ENCODE data around the gene ADCY4. TPM values are rescaled to one million over a fixed set of nuclear protein-coding genes. Genes with fewer than 3 reads are reported as not detected.

Gene ADCY4
- total and polyA plus RNA-seq, 3 donors from 2014 or later: 10.0 to 23.1 (median 13.9) TPM

DNA sequence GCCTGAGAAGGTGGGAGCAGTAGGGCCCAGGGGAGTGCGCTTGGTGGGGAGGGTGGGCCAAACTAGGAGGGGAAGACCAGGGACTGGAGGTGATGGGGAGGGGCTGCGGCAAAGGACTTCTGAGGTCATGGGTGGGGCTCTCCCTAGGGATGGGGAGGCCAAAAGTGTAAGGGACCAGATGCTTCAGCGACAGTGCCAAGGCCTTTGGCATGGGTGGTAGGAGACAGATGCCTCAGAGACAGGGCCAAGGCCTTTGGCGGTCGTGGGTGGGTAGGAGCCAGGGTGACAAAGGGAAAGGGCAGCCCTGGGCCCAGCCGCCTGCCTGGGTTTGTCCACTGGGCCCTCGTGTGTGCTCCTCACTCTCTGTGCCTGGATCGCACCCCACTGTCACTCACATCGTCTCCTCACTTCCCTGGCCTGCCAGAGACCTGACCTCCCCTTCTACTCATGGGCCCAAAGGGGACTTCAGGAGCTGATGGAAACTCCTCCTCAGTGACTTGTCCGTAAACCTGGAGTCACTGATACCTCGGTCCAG lies 50.3 kb downstream of the ADCY4 start:
- intact Hi-C loops (cut with DNase I; ENCODE audit: low total_unique reads): no loop called here
- DNase-seq: no peak
- Histone ChIP-seq H3K4me3 (no peak overlapping the region), H3K9me3 (no peaks in the 10 kb centered on the region), H3K27me3 (no peaks in the 10 kb centered on the region), H3K27ac (no peak overlapping the region), H3K4me1 (no peaks in the 10 kb centered on the region), H3K36me3 (ENCODE audit: low read depth, missing control alignments) (no peaks in the 10 kb centered on the region)
- TF ChIP-seq, protein P1, sequence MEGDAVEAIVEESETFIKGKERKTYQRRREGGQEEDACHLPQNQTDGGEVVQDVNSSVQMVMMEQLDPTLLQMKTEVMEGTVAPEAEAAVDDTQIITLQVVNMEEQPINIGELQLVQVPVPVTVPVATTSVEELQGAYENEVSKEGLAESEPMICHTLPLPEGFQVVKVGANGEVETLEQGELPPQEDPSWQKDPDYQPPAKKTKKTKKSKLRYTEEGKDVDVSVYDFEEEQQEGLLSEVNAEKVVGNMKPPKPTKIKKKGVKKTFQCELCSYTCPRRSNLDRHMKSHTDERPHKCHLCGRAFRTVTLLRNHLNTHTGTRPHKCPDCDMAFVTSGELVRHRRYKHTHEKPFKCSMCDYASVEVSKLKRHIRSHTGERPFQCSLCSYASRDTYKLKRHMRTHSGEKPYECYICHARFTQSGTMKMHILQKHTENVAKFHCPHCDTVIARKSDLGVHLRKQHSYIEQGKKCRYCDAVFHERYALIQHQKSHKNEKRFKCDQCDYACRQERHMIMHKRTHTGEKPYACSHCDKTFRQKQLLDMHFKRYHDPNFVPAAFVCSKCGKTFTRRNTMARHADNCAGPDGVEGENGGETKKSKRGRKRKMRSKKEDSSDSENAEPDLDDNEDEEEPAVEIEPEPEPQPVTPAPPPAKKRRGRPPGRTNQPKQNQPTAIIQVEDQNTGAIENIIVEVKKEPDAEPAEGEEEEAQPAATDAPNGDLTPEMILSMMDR (IDR thresholded peaks at IDR 0.05): no peak
- TF ChIP-seq POLR2A (IDR thresholded peaks at IDR 0.05): no peak
- 80 to 85% methylated on average over 9 to 11 of the region's 11 CpGs for WGBS, 2 donors

DNA sequence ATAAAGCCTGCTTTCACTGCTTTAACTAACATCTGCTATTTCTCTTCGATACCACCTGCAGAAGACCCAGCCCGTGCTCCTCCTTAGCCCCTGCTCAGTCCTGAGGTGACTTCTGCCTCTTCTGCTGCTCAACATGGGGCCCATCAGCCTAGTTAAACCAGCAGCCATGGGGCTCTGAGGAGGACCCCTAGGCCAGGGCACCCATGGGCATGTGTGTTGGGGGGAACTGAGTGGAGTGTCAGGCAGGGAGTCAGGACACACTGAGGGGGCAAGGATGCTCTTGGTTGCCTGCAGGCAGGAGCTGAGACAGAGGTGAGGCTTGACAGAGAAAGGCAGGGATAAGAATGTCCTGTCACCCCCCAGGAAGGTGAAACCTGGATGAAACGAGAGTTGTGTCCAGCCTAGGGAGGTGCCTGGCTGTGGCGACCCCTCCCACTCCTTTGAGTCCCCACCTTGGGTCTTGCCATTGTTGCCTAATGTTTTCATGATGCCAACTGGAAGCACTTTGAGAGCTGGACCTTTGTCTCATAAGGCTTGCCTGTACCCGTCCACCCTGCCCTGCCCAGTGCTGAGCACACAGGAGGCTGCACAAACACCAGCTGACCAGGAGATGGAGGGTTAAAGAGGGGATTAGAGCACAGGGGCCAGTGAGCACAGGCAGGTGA lies 50.9 kb downstream of the ADCY4 start:
- no peak for DNase-seq
- Histone ChIP-seq H3K36me3 (ENCODE audit: low read depth, missing control alignments) (no peaks in the 10 kb centered on the region), H3K4me3 (no peak overlapping the region), H3K9me3 (no peaks in the 10 kb centered on the region), H3K27ac (no peak overlapping the region), H3K27me3 (no peaks in the 10 kb centered on the region), H3K4me1 (no peaks in the 10 kb centered on the region)
- WGBS, 2 donors: 89 to 92% methylated on average over 5 of the region's 5 CpGs
- intact Hi-C loops (cut with DNase I; ENCODE audit: low total_unique reads): no loop called here
- TF ChIP-seq, protein P1 (IDR thresholded peaks at IDR 0.05): no peak
- TF ChIP-seq POLR2A (IDR thresholded peaks at IDR 0.05): no peak

DNA sequence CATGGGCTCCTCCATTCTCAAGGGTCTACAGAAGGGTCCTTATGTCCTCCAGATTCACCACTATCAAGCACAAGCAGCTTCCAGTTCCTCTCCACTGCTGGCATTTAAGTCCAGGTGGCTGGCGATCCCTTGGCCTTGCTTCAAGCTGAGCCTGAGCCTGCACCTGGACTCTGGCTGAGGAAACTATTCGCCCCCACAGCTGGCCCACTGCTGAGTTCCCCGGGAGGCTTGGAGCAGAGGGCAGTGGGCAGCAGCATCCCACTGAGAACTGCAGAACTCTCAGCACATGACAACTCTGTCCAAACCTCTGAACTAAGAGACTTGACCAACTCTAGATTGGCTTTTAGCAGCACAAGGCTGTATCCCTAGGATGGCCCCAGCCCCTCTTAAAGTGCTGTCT lies 52.1 kb downstream of the ADCY4 start:
- 73 to 83% methylated on average over 2 to 3 of the region's 3 CpGs for whole genome bisulfite sequencing, 2 donors
- H3K4me3 ChIP-seq: no peak overlapping the region
- no peak overlapping the region for H3K27ac ChIP-seq
- TF ChIP-seq POLR2A (IDR thresholded peaks at IDR 0.05): no peak
- TF ChIP-seq, protein P1 (IDR thresholded peaks at IDR 0.05): no peak
- intact Hi-C loops (cut with DNase I; ENCODE audit: low total_unique reads): no loop called here
- DNase-seq: no peak
- no peaks in the 10 kb centered on the region for H3K27me3 ChIP-seq
- H3K4me1 ChIP-seq: no peaks in the 10 kb centered on the region
- no peaks in the 10 kb centered on the region for H3K9me3 ChIP-seq
- H3K36me3 ChIP-seq (ENCODE audit: low read depth, missing control alignments): no peaks in the 10 kb centered on the region

DNA sequence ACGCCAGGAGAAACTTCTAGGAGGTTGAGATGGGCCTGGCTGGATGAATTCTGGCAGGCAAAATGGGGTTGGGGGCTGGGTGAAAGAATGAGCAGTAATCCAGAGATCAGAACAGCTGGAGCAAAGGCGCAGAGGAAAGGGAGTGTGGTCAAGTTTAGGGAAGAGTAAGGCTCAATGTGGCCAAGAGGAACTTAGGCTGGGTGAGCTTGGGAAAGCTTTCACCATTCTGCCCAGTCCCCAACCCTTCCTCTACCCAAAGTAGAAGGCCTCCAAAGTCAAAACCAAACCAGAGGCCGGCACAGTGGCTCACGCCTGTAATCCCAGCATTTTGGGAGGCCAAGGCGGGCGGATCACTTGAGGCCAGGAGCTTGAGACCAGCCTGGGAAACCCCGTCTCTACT lies 53.2 kb downstream of the ADCY4 start:
- Histone ChIP-seq H3K4me1 (no peaks in the 10 kb centered on the region), H3K4me3 (no peak overlapping the region), H3K27me3 (no peaks in the 10 kb centered on the region), H3K36me3 (ENCODE audit: low read depth, missing control alignments) (no peaks in the 10 kb centered on the region), H3K27ac (no peak overlapping the region), H3K9me3 (no peaks in the 10 kb centered on the region)
- TF ChIP-seq, protein P1 (IDR thresholded peaks at IDR 0.05): no peak
- TF ChIP-seq POLR2A (IDR thresholded peaks at IDR 0.05): no peak
- intact Hi-C loops (cut with DNase I; ENCODE audit: low total_unique reads): no loop called here
- no peak for DNase-seq
- WGBS, 2 donors: 80 to 85% methylated on average over 7 of the region's 7 CpGs

All from testis (tissue), 3 donors.